Kidney epithelial cell (primary cell): ENCODE data around the gene ANKRD27. TPM values are rescaled to one million over a fixed set of nuclear protein-coding genes. Genes with fewer than 3 reads are reported as not detected.

Experiments
- DNase-seq: peaks from one replicate; pipeline ENCODE4 v3.0.0-alpha.2; 2010; ENCODE audit warnings: low read depth
- H3K27me3 ChIP-seq: 2 replicates; pipeline ENCODE4 v1.6.0; 2011; ENCODE audit warnings: low read length; ENCODE audit not compliant: control insufficient read depth, insufficient read depth
- H3K36me3 ChIP-seq: 2 replicates; pipeline ENCODE4 v1.5.1; 2011; ENCODE audit warnings: low read length; ENCODE audit not compliant: control insufficient read depth, insufficient read depth
- H3K4me3 ChIP-seq: 2 replicates; pipeline ENCODE4 v1.5.1; 2011; ENCODE audit warnings: low read depth, mild to moderate bottlenecking, control low read depth, low read length
- total RNA-seq: library from RNA; depleted of rRNA; stranded (reverse); fragments of >200 nt; gene quantifications from 2 replicates; pipeline ENCODE4 v1.2.3, GENCODE V29; 2015
- TF ChIP-seq, protein P1 (sequence below): IDR thresholded peaks from 2 replicates; pipeline ENCODE4 v1.5.1; 2011; ENCODE audit warnings: mild to moderate bottlenecking, moderate library complexity, low read length, control low read depth, inconsistent platforms; ENCODE audit not compliant: insufficient read depth, poor library complexity, severe bottlenecking

The ANKRD27 gene
- total RNA-seq, 1 donor from 2014 or later, result 18.8 TPM

GRCh38 chr19:32606289-32606688, 68.7 kb downstream of the ANKRD27 start:
- no peak for DNase-seq
- Histone ChIP-seq H3K27me3 (no peaks in the 10 kb centered on the region), H3K36me3 (peaks cover 1% of the 10 kb centered on the region), H3K4me3 (no peak overlapping the region)
- TF ChIP-seq, protein P1, sequence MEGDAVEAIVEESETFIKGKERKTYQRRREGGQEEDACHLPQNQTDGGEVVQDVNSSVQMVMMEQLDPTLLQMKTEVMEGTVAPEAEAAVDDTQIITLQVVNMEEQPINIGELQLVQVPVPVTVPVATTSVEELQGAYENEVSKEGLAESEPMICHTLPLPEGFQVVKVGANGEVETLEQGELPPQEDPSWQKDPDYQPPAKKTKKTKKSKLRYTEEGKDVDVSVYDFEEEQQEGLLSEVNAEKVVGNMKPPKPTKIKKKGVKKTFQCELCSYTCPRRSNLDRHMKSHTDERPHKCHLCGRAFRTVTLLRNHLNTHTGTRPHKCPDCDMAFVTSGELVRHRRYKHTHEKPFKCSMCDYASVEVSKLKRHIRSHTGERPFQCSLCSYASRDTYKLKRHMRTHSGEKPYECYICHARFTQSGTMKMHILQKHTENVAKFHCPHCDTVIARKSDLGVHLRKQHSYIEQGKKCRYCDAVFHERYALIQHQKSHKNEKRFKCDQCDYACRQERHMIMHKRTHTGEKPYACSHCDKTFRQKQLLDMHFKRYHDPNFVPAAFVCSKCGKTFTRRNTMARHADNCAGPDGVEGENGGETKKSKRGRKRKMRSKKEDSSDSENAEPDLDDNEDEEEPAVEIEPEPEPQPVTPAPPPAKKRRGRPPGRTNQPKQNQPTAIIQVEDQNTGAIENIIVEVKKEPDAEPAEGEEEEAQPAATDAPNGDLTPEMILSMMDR, result no peak

- Histone ChIP-seq H3K36me3 (peaks cover 1% of the 10 kb centered on the region), H3K4me3 (no peak overlapping the region), H3K27me3 (no peaks in the 10 kb centered on the region)
- no peak for DNase-seq
- TF ChIP-seq, protein P1, result no peak
These were observed 69.4 kb downstream of the ANKRD27 start for GRCh38 chr19:32605544-32605943.

DNA sequence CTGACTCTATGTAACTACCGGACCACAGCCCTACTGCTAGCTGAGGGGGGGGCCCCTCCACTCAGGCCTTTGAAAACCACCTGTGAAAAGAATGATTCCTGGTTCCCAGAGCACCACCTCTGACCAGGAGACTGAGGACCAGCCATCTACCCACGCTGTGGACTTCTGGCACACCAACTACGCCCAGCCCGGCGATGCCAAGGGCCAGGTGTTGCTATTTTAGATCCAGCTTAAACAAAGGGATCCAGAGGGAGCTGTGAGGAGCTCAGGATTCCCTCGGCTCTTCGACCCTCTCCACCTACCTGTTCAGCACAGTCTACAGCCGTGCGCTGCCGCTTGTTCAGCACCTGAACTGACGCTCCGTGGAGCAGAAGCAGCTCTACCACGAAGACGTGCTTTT, 71.0 kb downstream of the ANKRD27 start:
- Histone ChIP-seq H3K27me3 (no peaks in the 10 kb centered on the region), H3K36me3 (peaks cover 1% of the 10 kb centered on the region), H3K4me3 (no peak overlapping the region)
- TF ChIP-seq, protein P1, result no peak
- no peak for DNase-seq

DNA sequence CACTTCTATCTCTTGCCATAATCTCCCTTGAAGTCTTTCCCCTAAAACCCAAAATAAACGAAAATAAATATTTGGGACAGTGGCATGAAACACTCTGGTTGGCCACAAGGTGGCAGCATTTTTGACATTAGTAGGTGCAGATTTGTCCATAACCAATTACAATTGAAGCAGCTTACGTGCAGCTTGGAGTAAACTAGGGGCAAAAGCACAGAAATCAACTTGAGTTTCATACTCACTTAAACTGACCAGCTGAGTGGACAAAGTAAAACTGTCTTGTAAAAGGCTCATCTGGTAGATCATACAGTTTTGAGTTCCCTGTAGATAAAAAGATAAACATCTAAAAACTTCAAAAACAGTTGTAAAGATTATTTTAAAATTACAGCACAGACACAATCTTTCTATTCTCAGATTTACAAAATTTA, 75.2 kb downstream of the ANKRD27 start:
- Histone ChIP-seq H3K36me3 (peaks cover 2% of the 10 kb centered on the region), H3K4me3 (no peak overlapping the region), H3K27me3 (no peaks in the 10 kb centered on the region)
- DNase-seq, result no peak
- TF ChIP-seq, protein P1, result peak; percentile 65

- Histone ChIP-seq H3K4me3 (no peak overlapping the region), H3K36me3 (peaks cover 2% of the 10 kb centered on the region), H3K27me3 (no peaks in the 10 kb centered on the region)
- no peak for DNase-seq
- TF ChIP-seq, protein P1, result no peak
These were observed 75.7 kb downstream of the ANKRD27 start for GRCh38 chr19:32599258-32599657.

DNA sequence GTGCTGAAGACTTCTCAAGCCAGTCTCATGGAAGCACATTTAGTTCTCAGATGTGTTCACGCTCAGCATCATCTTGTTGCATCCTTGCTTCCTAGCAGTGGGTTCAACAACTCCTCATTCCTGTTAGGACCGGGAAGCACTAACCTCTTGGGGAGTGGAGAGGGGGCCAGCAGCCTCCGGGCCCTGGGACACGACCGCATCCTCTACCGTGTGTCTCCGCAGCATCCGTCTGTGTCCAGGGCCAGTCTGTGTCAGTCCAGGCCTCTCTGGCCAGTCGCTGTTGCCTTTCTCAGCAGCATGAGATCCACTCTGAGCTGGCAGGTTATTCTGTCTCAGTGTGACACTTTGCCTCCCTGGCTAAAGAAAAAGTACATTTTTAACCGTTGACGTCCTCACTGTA, 77.0 kb downstream of the ANKRD27 start:
- Histone ChIP-seq H3K36me3 (peaks cover 2% of the 10 kb centered on the region), H3K4me3 (no peak overlapping the region), H3K27me3 (no peaks in the 10 kb centered on the region)
- no peak for DNase-seq
- TF ChIP-seq, protein P1, result no peak
